GM19240 (cell line): ENCODE measurements around the gene LTO1.
"Not testable (repeated sequence)": the region's sequence is repeated elsewhere in the genome, so short reads cannot be mapped to it uniquely, and the experiment has no call there.

Source experiments
- DNase-seq: peaks from one replicate; pipeline ENCODE4 v3.0.0; 2011; ENCODE audit warnings: low spot score; ENCODE audit not compliant: insufficient read length

The LTO1 gene

GRCh38 chr11:69635804-69636511 lies 39.2 kb downstream of the LTO1 start:
- DNase-seq: no peak

- DNase-seq: no peak
Observed at GRCh38 chr11:69635195-69635594, 40.0 kb downstream of the LTO1 start.

- no peak for DNase-seq
Observed at GRCh38 chr11:69634590-69634989, 40.6 kb downstream of the LTO1 start.

GRCh38 chr11:69634069-69634468 lies 41.1 kb downstream of the LTO1 start:
- DNase-seq: no peak

- DNase-seq: no peak
Observed at GRCh38 chr11:69632900-69633299, 42.3 kb downstream of the LTO1 start.

GRCh38 chr11:69630424-69630823 lies 44.7 kb downstream of the LTO1 start:
- no peak for DNase-seq

- no peak for DNase-seq
Observed at GRCh38 chr11:69630017-69630416, 45.1 kb downstream of the LTO1 start.

- DNase-seq: no peak
Observed at GRCh38 chr11:69627551-69627950, 47.6 kb downstream of the LTO1 start.

GRCh38 chr11:69625476-69625875 lies 49.7 kb downstream of the LTO1 start:
- no peak for DNase-seq

- DNase-seq: no peak
Observed at GRCh38 chr11:69624293-69624692, 50.9 kb downstream of the LTO1 start.

GRCh38 chr11:69622097-69622681 lies 53.0 kb downstream of the LTO1 start:
- DNase-seq: not testable (repeated sequence)

- DNase-seq: no peak
Observed at GRCh38 chr11:69620683-69621290, 54.4 kb downstream of the LTO1 start.

GRCh38 chr11:69618237-69618636 lies 56.9 kb downstream of the LTO1 start:
- no peak for DNase-seq

GRCh38 chr11:69617682-69618081 lies 57.5 kb downstream of the LTO1 start:
- DNase-seq: no peak

GRCh38 chr11:69617220-69617619 lies 57.9 kb downstream of the LTO1 start:
- no peak for DNase-seq
